Liver (tissue), 9 donors: ENCODE results near the gene ITGAE. TPM values are rescaled to one million over a fixed set of nuclear protein-coding genes. Genes with fewer than 3 reads are reported as not detected.

Experiments
- DNase-seq: peaks from one replicate; pipeline ENCODE4 v3.0.0-alpha.2; 2017; ENCODE audit warnings: low spot score
- H3K27ac ChIP-seq, 2 donors: one replicate each; pipeline ENCODE4 v1.7.0; 2013; ENCODE audit warnings: inconsistent platforms in 2 of 2, low read length in 2 of 2, control low read depth in 1 of 2, low read depth in 1 of 2, mild to moderate bottlenecking in 1 of 2
- H3K27me3 ChIP-seq, 4 donors: one replicate each; pipeline versions ENCODE4 v1.6.1 to v1.7.0; 2013; ENCODE audit warnings: low read length in 3 of 4, inconsistent platforms in 1 of 4, mild to moderate bottlenecking in 1 of 4, moderate library complexity in 1 of 4; ENCODE audit not compliant: control insufficient read depth in 4 of 4, insufficient read depth in 4 of 4
- H3K36me3 ChIP-seq, 4 donors: one replicate each; pipeline versions ENCODE4 v1.6.1 to v1.7.0; 2013; ENCODE audit warnings: low read length in 3 of 4, mild to moderate bottlenecking in 3 of 4, low read depth in 1 of 4, moderate library complexity in 1 of 4; ENCODE audit not compliant: control insufficient read depth in 4 of 4, insufficient read depth in 3 of 4
- H3K4me1 ChIP-seq, 4 donors: one replicate each; pipeline versions ENCODE4 v1.6.1 to v1.7.0; 2013; ENCODE audit warnings: low read length in 3 of 4, mild to moderate bottlenecking in 3 of 4, moderate library complexity in 1 of 4; ENCODE audit not compliant: control insufficient read depth in 4 of 4, insufficient read depth in 4 of 4
- H3K4me3 ChIP-seq, 3 donors: one replicate each; pipeline versions ENCODE4 v1.6.1 to v1.7.0; 2013; ENCODE audit warnings: low read length in 3 of 3, control low read depth in 1 of 3, low read depth in 1 of 3, mild to moderate bottlenecking in 1 of 3
- H3K9ac ChIP-seq, 2 donors: one replicate each; pipeline ENCODE4 v1.7.0; 2013; ENCODE audit warnings: low read length in 2 of 2, mild to moderate bottlenecking in 2 of 2, moderate library complexity in 2 of 2, control low read depth in 1 of 2, low read depth in 1 of 2
- H3K9me3 ChIP-seq, 4 donors: one replicate each; pipeline versions ENCODE4 v1.6.1 to v1.7.0; 2013; ENCODE audit warnings: low read length in 3 of 4; ENCODE audit not compliant: control insufficient read depth in 4 of 4
- ATF3 ChIP-seq: IDR thresholded peaks from 2 replicates; pipeline ENCODE4 v1.6.1; 2016; ENCODE audit warnings: antibody characterized with exemption
- CTCF ChIP-seq: fragments of 150-350 bp; IDR thresholded peaks from 2 replicates; pipeline ENCODE4 v1.5.1; 2017; ENCODE audit warnings: improper control_type of control experiment, low read depth, low read length; ENCODE audit not compliant: missing input control
- EGR1 ChIP-seq, 2 donors: IDR thresholded peaks; 2 replicates each; pipeline ENCODE4 v1.6.1; 2016 to 2018; ENCODE audit warnings: antibody characterized with exemption in 2 of 2, low read depth in 2 of 2
- FOXA2 ChIP-seq: IDR thresholded peaks from 2 replicates; pipeline ENCODE4 v1.6.1; 2016; ENCODE audit warnings: antibody characterized with exemption
- GABPA ChIP-seq, 2 donors: IDR thresholded peaks in 1 of 2; conservative IDR thresholded peaks in 1 of 2; 2 replicates each; pipeline ENCODE4 v1.6.1; 2016; ENCODE audit warnings: antibody characterized with exemption in 2 of 2, mild to moderate bottlenecking in 1 of 2, moderate library complexity in 1 of 2
- HNF4A ChIP-seq, 2 donors: conservative IDR thresholded peaks; 2 replicates each; pipeline ENCODE4 v1.6.1; 2016; ENCODE audit warnings: antibody characterized with exemption in 2 of 2, mild to moderate bottlenecking in 2 of 2
- HNF4G ChIP-seq: IDR thresholded peaks from 2 replicates; pipeline ENCODE4 v1.6.1; 2016; ENCODE audit warnings: antibody characterized with exemption
- JUND ChIP-seq, 2 donors: IDR thresholded peaks; 2 replicates each; pipeline ENCODE4 v1.6.1; 2016; ENCODE audit warnings: antibody characterized with exemption in 2 of 2
- MAX ChIP-seq: IDR thresholded peaks from 2 replicates; pipeline ENCODE4 v1.6.1; 2016; ENCODE audit warnings: antibody characterized with exemption
- RAD21 ChIP-seq, 2 donors: IDR thresholded peaks; 2 replicates each; pipeline ENCODE4 v1.6.1; 2016; ENCODE audit warnings: antibody characterized with exemption in 2 of 2, mild to moderate bottlenecking in 2 of 2
- REST ChIP-seq: IDR thresholded peaks from 2 replicates; pipeline ENCODE4 v1.6.1; 2016; ENCODE audit warnings: antibody characterized with exemption, mild to moderate bottlenecking
- RXRA ChIP-seq, 2 donors: IDR thresholded peaks; 2 replicates each; pipeline ENCODE4 v1.6.1; 2017 to 2018; ENCODE audit warnings: antibody characterized with exemption in 2 of 2, mild to moderate bottlenecking in 1 of 2
- SP1 ChIP-seq: IDR thresholded peaks from 2 replicates; pipeline ENCODE4 v1.6.1; 2018; ENCODE audit warnings: antibody characterized with exemption, mild to moderate bottlenecking
- TAF1 ChIP-seq: conservative IDR thresholded peaks from 2 replicates; pipeline ENCODE4 v1.6.1; 2016; ENCODE audit warnings: antibody characterized with exemption, mild to moderate bottlenecking
- YY1 ChIP-seq: IDR thresholded peaks from 2 replicates; pipeline ENCODE4 v1.6.1; 2016; ENCODE audit warnings: antibody characterized with exemption, mild to moderate bottlenecking
- ZBTB33 ChIP-seq: IDR thresholded peaks from 2 replicates; pipeline ENCODE4 v1.6.1; 2016; ENCODE audit warnings: antibody characterized with exemption
- WGBS: extraction: QIAGEN DNeasy Blood & Tissue Kit; methylation state at CpG from one replicate; pipeline ENCODE4 v1.1.7; 2013; 5-methylcytosine and 5-hydroxymethylcytosine counted together
- polyA plus RNA-seq, 2 donors: library from polyadenylated mRNA; stranded (reverse) in 1 of 2; unstranded in 1 of 2; fragments of 200-250 nt in 1 of 2; fragments of >200 nt in 1 of 2; fragmentation: Nextera tagmentation in 1 of 2; extraction: Ambion mirVana in 1 of 2; gene quantifications; one replicate each; pipeline versions ENCODE4 v1.2.1 to v1.2.3, GENCODE V29; 2013 to 2015
- total RNA-seq, 2 donors: library from RNA; depleted of rRNA; stranded (reverse); fragments of >200 nt; gene quantifications; one replicate each; pipeline ENCODE4 v1.2.3, GENCODE V29; 2014
- donor health status: healthy.
- donor health status: healthy.
- donor health status: healthy.
- donor health status: healthy.
- donor health status: healthy.

The ITGAE gene
- total RNA-seq, result 10 to 100 TPM in 1 of 2 donors, 1 to 10 TPM in 1; 6.5 to 13.9 TPM
- polyA plus RNA-seq, result 10 to 100 TPM; 10.3 to 17.7 TPM

GRCh38 chr17:3800362-3801271 lies at the start of gene ITGAE:
ITGAE (minus strand) TSS chr17:3801188; CDS start chr17:3801144, 44 bp downstream.
- peak within 1 kb of the TSS; percentile 91 to 94 for H3K27ac ChIP-seq
- H3K9me3 ChIP-seq, result no peaks in the 10 kb centered on the region
- DNase-seq, result no peak
- no peaks in the 10 kb centered on the region for H3K27me3 ChIP-seq
- 88% methylated on average over 17 of the region's 17 CpGs for WGBS
- H3K36me3 ChIP-seq, result no peaks in the 10 kb centered on the region
- H3K4me1 ChIP-seq, result peaks cover 24 to 66% (median 40%) of the 10 kb centered on the region in 4 donors
- H3K9ac ChIP-seq, result peak within 1 kb of the TSS in 1 of 2 donors; percentile 33
- no peak within 1 kb of the TSS for H3K4me3 ChIP-seq
- TF ChIP-seq EGR1 (IDR thresholded peaks at IDR 0.05; ENCODE audit: low read depth in 2 of 2), result no peak
- no peak for TF ChIP-seq YY1
- TF ChIP-seq HNF4A (conservative IDR thresholded peaks at IDR 0.05), result no peak
- TF ChIP-seq TAF1, result no peak
- no peak for TF ChIP-seq HNF4G
- no peak for TF ChIP-seq MAX

- TF ChIP-seq HNF4G (no peak), YY1 (no peak), SP1 (no peak), HNF4A (conservative IDR thresholded peaks at IDR 0.05) (no peak), RAD21 (IDR thresholded peaks at IDR 0.05) (no peak), ATF3 (no peak), RXRA (IDR thresholded peaks at IDR 0.05) (no peak), CTCF (no peak), GABPA (IDR thresholded peaks at IDR 0.05 in 1 of 2, conservative IDR thresholded peaks at IDR 0.05 in 1 of 2) (no peak), JUND (IDR thresholded peaks at IDR 0.05) (no peak), FOXA2 (no peak), ZBTB33 (no peak), REST (no peak)
- no peak overlapping the region for H3K27ac ChIP-seq
- peaks cover 0 to 18% (median 8%) of the 10 kb centered on the region in 4 donors for H3K4me1 ChIP-seq
- no peaks in the 10 kb centered on the region for H3K36me3 ChIP-seq
- no peak overlapping the region for H3K4me3 ChIP-seq
- 86% methylated on average over 9 of the region's 9 CpGs for WGBS
- H3K27me3 ChIP-seq, result no peaks in the 10 kb centered on the region
- no peak overlapping the region for H3K9ac ChIP-seq
- H3K9me3 ChIP-seq, result no peaks in the 10 kb centered on the region
- DNase-seq, result no peak
Measured at GRCh38 chr17:3848229-3848835, 47.3 kb upstream of the ITGAE start.
